HEK293 (cell line): ENCODE data around the gene KCNMA1.

Experiments used
- CTCF ChIA-PET: fragments of 350-600 bp; formaldehyde crosslinking; extraction: SDS; loops from one replicate; lab custom pipeline; 2021; ENCODE audit warnings: antibody characterized with exemption; lab: Yijun Ruan, JAX
- POLR2A ChIA-PET: fragments of 300-600 bp; formaldehyde crosslinking; extraction: SDS; loops from one replicate; lab custom pipeline; 2020; ENCODE audit warnings: antibody characterized with exemption, inconsistent platforms; lab: Yijun Ruan, JAX
- H3K27ac ChIP-seq: fragments of 200-500 bp; sonication (Bioruptor generic); 2 replicates; pipeline ENCODE4 v1.5.1; 2014; ENCODE audit warnings: low read depth, low read length, control low read depth, inconsistent platforms; ENCODE audit errors: extremely low read depth
- H3K36me3 ChIP-seq, 2 experiments: fragments of 200-500 bp in 1 of 2; sonication (Bioruptor generic) in 1 of 2; 1 replicate in 1 of 2; 2 replicates in 1 of 2; pipeline ENCODE4 v1.5.1; 2014 to 2017; ENCODE audit warnings: inconsistent platforms in 2 of 2, low read length in 2 of 2; ENCODE audit not compliant: control insufficient read depth in 2 of 2, insufficient read depth in 1 of 2
- H3K4me1 ChIP-seq: fragments of 200-500 bp; sonication (Bioruptor generic); 2 replicates; pipeline ENCODE4 v1.5.1; 2014; ENCODE audit warnings: mild to moderate bottlenecking, low read length, inconsistent platforms; ENCODE audit not compliant: control insufficient read depth, insufficient read depth
- H3K4me3 ChIP-seq: 2 replicates; pipeline ENCODE4 v1.5.1; 2011; ENCODE audit warnings: low read depth, mild to moderate bottlenecking, control low read depth, low read length, moderate library complexity
- H3K9me3 ChIP-seq: fragments of 200-500 bp; sonication (Bioruptor generic); 2 replicates; pipeline ENCODE4 v1.5.1; 2014; ENCODE audit warnings: low read depth, low read length, inconsistent platforms; ENCODE audit not compliant: control insufficient read depth, insufficient read depth
- ATF2 ChIP-seq: fragments of 450-650 bp; formaldehyde crosslinking; IDR thresholded peaks from 2 replicates; pipeline ENCODE4 v1.5.1; 2016; ENCODE audit warnings: missing biosample characterization, missing genetic modification characterization, low read depth
- BCL11A ChIP-seq: fragments of 450-650 bp; formaldehyde crosslinking; IDR thresholded peaks from 2 replicates; pipeline ENCODE4 v1.5.1; 2016; ENCODE audit warnings: low read depth, missing biosample characterization, missing genetic modification characterization
- CTCF ChIP-seq: fragments of 450-650 bp; formaldehyde crosslinking; IDR thresholded peaks from 2 replicates; pipeline ENCODE4 v1.5.1; 2016; ENCODE audit warnings: missing biosample characterization, missing genetic modification characterization
- GFI1B ChIP-seq: fragments of 450-650 bp; formaldehyde crosslinking; IDR thresholded peaks from 2 replicates; pipeline ENCODE4 v1.5.1; 2016; ENCODE audit warnings: missing biosample characterization, missing genetic modification characterization
- GLIS1 ChIP-seq: fragments of 450-650 bp; formaldehyde crosslinking; IDR thresholded peaks from 2 replicates; pipeline ENCODE4 v1.5.1; 2016; ENCODE audit warnings: missing biosample characterization, missing genetic modification characterization
- IKZF3 ChIP-seq: fragments of 450-650 bp; IDR thresholded peaks from 2 replicates; pipeline ENCODE4 v1.5.0; 2018; ENCODE audit warnings: missing biosample characterization, mild to moderate bottlenecking, missing genetic modification characterization, moderate library complexity
- KLF9 ChIP-seq: fragments of 450-650 bp; formaldehyde crosslinking; IDR thresholded peaks from 2 replicates; pipeline ENCODE4 v1.5.1; 2016; ENCODE audit warnings: missing biosample characterization, missing genetic modification characterization, low read depth
- MYNN ChIP-seq: fragments of 450-650 bp; formaldehyde crosslinking; IDR thresholded peaks from 2 replicates; pipeline ENCODE4 v1.5.1; 2016; ENCODE audit warnings: missing biosample characterization, missing genetic modification characterization, borderline replicate concordance
- RBAK ChIP-seq: fragments of 450-650 bp; formaldehyde crosslinking; IDR thresholded peaks from 2 replicates; pipeline ENCODE4 v1.5.1; 2016; ENCODE audit warnings: missing biosample characterization, missing genetic modification characterization
- SCRT2 ChIP-seq: fragments of 450-650 bp; formaldehyde crosslinking; IDR thresholded peaks from 2 replicates; pipeline ENCODE4 v1.5.1; 2016; ENCODE audit warnings: missing biosample characterization, missing genetic modification characterization
- SP2 ChIP-seq: fragments of 450-650 bp; formaldehyde crosslinking; IDR thresholded peaks from 2 replicates; pipeline ENCODE4 v1.5.1; 2016; ENCODE audit warnings: missing biosample characterization, missing genetic modification characterization
- ZBTB1 ChIP-seq: fragments of 450-650 bp; formaldehyde crosslinking; IDR thresholded peaks from 2 replicates; pipeline ENCODE4 v1.5.1; 2016; ENCODE audit warnings: missing biosample characterization, missing genetic modification characterization
- ZFP69B ChIP-seq: fragments of 450-650 bp; formaldehyde crosslinking; IDR thresholded peaks from 2 replicates; pipeline ENCODE4 v1.5.1; 2016; ENCODE audit warnings: missing biosample characterization, missing genetic modification characterization
- ZIC2 ChIP-seq: fragments of 450-650 bp; formaldehyde crosslinking; IDR thresholded peaks from 2 replicates; pipeline ENCODE4 v1.5.1; 2016; ENCODE audit warnings: missing biosample characterization, missing genetic modification characterization
- ZNF114 ChIP-seq: fragments of 450-650 bp; formaldehyde crosslinking; IDR thresholded peaks from 2 replicates; pipeline ENCODE4 v1.5.0; 2017; ENCODE audit warnings: missing biosample characterization, missing genetic modification characterization
- ZNF121 ChIP-seq: fragments of 450-650 bp; formaldehyde crosslinking; IDR thresholded peaks from 2 replicates; pipeline ENCODE4 v1.5.1; 2016; ENCODE audit warnings: missing biosample characterization, missing genetic modification characterization
- ZNF155 ChIP-seq: fragments of 450-650 bp; formaldehyde crosslinking; IDR thresholded peaks from 2 replicates; pipeline ENCODE4 v1.5.1; 2016; ENCODE audit warnings: missing biosample characterization, missing genetic modification characterization
- ZNF174 ChIP-seq: fragments of 450-650 bp; formaldehyde crosslinking; IDR thresholded peaks from 2 replicates; pipeline ENCODE4 v1.5.0; 2017; ENCODE audit warnings: missing biosample characterization, mild to moderate bottlenecking, missing genetic modification characterization
- ZNF19 ChIP-seq: fragments of 450-650 bp; formaldehyde crosslinking; IDR thresholded peaks from 2 replicates; pipeline ENCODE4; 2016; ENCODE audit warnings: missing biosample characterization, missing genetic modification characterization, low read depth
- ZNF202 ChIP-seq: fragments of 450-650 bp; formaldehyde crosslinking; IDR thresholded peaks from 2 replicates; pipeline ENCODE4 v1.5.1; 2016; ENCODE audit warnings: missing biosample characterization, missing genetic modification characterization, borderline replicate concordance
- ZNF366 ChIP-seq: fragments of 450-650 bp; formaldehyde crosslinking; conservative IDR thresholded peaks from 2 replicates; pipeline ENCODE4 v1.5.1; 2016; ENCODE audit warnings: missing biosample characterization, missing genetic modification characterization
- ZNF398 ChIP-seq: fragments of 450-650 bp; formaldehyde crosslinking; IDR thresholded peaks from 2 replicates; pipeline ENCODE4 v1.5.1; 2017; ENCODE audit warnings: missing biosample characterization, missing genetic modification characterization
- ZNF404 ChIP-seq: fragments of 450-650 bp; formaldehyde crosslinking; IDR thresholded peaks from 2 replicates; pipeline ENCODE4 v1.5.1; 2017; ENCODE audit warnings: missing biosample characterization, missing genetic modification characterization
- ZNF629 ChIP-seq: fragments of 450-650 bp; formaldehyde crosslinking; IDR thresholded peaks from 2 replicates; pipeline ENCODE4 v1.5.1; 2017; ENCODE audit warnings: missing biosample characterization, missing genetic modification characterization
- ZNF747 ChIP-seq: fragments of 450-650 bp; formaldehyde crosslinking; IDR thresholded peaks from 2 replicates; pipeline ENCODE4 v1.5.1; 2016; ENCODE audit warnings: missing biosample characterization, missing genetic modification characterization
- ZSCAN16 ChIP-seq: fragments of 450-650 bp; formaldehyde crosslinking; IDR thresholded peaks from 2 replicates; pipeline ENCODE4 v1.5.1; 2016; ENCODE audit warnings: missing biosample characterization, missing genetic modification characterization
- TF ChIP-seq, protein P1 (sequence below): fragments of 450-650 bp; formaldehyde crosslinking; IDR thresholded peaks from 2 replicates; pipeline ENCODE4 v1.5.1; 2016; ENCODE audit warnings: missing biosample characterization, missing genetic modification characterization
- TF ChIP-seq, protein P2 (sequence below): fragments of 450-650 bp; formaldehyde crosslinking; IDR thresholded peaks from 2 replicates; pipeline ENCODE4 v1.5.1; 2016; ENCODE audit warnings: missing biosample characterization, missing genetic modification characterization, borderline replicate concordance

Gene KCNMA1

DNA sequence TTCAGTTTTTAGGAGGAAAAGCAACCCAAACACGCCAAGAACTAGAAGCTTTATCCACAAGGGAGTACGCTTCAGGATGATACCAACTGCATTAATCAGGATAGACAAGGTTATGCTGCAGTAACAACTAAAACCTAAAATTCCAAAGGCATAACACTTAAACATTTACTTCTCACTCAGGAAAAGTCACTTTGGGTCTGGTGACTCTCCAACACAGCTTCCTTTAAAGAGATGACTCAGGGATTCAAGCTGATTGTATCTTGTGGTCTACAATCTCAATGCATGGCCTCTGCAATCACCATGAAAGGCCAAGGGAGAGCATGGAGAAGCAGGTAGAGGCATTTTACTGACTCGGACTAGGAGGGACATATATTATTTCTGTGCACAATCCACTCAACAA is 315.8 kb downstream of the KCNMA1 start:
- H3K27ac ChIP-seq = no peak overlapping the region
- H3K9me3 ChIP-seq = no peaks in the 10 kb centered on the region
- no peak overlapping the region for H3K4me3 ChIP-seq
- no peak for TF ChIP-seq ZNF114
- TF ChIP-seq SP2 = no peak
- TF ChIP-seq, protein P1, sequence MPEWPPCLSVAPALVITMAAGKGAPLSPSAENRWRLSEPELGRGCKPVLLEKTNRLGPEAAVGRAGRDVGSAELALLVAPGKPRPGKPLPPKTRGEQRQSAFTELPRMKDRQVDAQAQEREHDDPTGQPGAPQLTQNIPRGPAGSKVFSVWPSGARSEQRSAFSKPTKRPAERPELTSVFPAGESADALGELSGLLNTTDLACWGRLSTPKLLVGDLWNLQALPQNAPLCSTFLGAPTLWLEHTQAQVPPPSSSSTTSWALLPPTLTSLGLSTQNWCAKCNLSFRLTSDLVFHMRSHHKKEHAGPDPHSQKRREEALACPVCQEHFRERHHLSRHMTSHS (tag by site-specific recombination) = no peak
- TF ChIP-seq ZNF121 (tag by site-specific recombination) = no peak
- TF ChIP-seq IKZF3 (tag by site-specific recombination) = no peak
- no peak for TF ChIP-seq ZNF19 (tag by site-specific recombination)
- TF ChIP-seq ZNF404 (tag by site-specific recombination) = no peak
- TF ChIP-seq ZNF202 (tag by site-specific recombination) = no peak
- TF ChIP-seq ZIC2 (tag by site-specific recombination) = no peak
- TF ChIP-seq ZNF366 (tag by site-specific recombination) = no peak
- POLR2A ChIA-PET = no interaction called here
- no peaks in the 10 kb centered on the region for H3K36me3 ChIP-seq
- CTCF ChIA-PET = interaction anchor here (1.0 to 1.4 kb wide), 3 partner anchors 15 to 320 kb away, joined by 3 to 4 read pairs (median 3); no protein-coding TSS in a partner anchor
- no peaks in the 10 kb centered on the region; the same call in 1 of the 2 replicates for H3K4me1 ChIP-seq

- H3K36me3 ChIP-seq = no peaks in the 10 kb centered on the region
- ChIA-PET CTCF (interaction anchor here (0.5 to 1.4 kb wide), 4 partner anchors 14 to 320 kb away, joined by 3 to 4 read pairs (median 3); no protein-coding TSS in a partner anchor), POLR2A (no interaction called here)
- H3K9me3 ChIP-seq = no peaks in the 10 kb centered on the region
- H3K4me1 ChIP-seq = no peaks in the 10 kb centered on the region; the same call in 1 of the 2 replicates
- no peak overlapping the region for H3K4me3 ChIP-seq
- no peak overlapping the region for H3K27ac ChIP-seq
- TF ChIP-seq IKZF3 (tag by site-specific recombination) (no peak), ZBTB1 (tag by site-specific recombination) (no peak), ZNF174 (no peak), BCL11A (tag by site-specific recombination) (no peak), ATF2 (no peak), MYNN (no peak), RBAK (tag by site-specific recombination) (no peak), ZFP69B (no peak), ZSCAN16 (tag by site-specific recombination) (no peak), CTCF (tag by site-specific recombination) (no peak), ZNF629 (tag by site-specific recombination) (no peak), ZNF398 (tag by site-specific recombination) (no peak), GFI1B (tag by site-specific recombination) (no peak), SCRT2 (tag by site-specific recombination) (no peak), GLIS1 (tag by site-specific recombination) (no peak), KLF9 (tag by site-specific recombination) (no peak), ZNF155 (tag by site-specific recombination) (no peak), ZNF747 (tag by site-specific recombination) (no peak)
- TF ChIP-seq, protein P2, sequence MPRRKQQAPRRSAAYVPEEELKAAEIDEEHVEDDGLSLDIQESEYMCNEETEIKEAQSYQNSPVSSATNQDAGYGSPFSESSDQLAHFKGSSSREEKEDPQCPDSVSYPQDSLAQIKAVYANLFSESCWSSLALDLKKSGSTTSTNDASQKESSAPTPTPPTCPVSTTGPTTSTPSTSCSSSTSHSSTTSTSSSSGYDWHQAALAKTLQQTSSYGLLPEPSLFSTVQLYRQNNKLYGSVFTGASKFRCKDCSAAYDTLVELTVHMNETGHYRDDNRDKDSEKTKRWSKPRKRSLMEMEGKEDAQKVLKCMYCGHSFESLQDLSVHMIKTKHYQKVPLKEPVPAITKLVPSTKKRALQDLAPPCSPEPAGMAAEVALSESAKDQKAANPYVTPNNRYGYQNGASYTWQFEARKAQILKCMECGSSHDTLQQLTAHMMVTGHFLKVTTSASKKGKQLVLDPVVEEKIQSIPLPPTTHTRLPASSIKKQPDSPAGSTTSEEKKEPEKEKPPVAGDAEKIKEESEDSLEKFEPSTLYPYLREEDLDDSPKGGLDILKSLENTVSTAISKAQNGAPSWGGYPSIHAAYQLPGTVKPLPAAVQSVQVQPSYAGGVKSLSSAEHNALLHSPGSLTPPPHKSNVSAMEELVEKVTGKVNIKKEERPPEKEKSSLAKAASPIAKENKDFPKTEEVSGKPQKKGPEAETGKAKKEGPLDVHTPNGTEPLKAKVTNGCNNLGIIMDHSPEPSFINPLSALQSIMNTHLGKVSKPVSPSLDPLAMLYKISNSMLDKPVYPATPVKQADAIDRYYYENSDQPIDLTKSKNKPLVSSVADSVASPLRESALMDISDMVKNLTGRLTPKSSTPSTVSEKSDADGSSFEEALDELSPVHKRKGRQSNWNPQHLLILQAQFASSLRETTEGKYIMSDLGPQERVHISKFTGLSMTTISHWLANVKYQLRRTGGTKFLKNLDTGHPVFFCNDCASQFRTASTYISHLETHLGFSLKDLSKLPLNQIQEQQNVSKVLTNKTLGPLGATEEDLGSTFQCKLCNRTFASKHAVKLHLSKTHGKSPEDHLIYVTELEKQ (tag by site-specific recombination) = no peak
Measured at GRCh38 chr10:77320971-77321471, 316.6 kb downstream of the KCNMA1 start.
